K562 (cell line): Measurements from ENCODE around the gene VARS1. TPM values are rescaled to one million over a fixed set of nuclear protein-coding genes. Genes with fewer than 3 reads are reported as not detected.
A peak's percentile ranks its signal among the peaks of the same experiment; 100 is the strongest.

Experiments
- CBFA2T2 ChIP-seq: fragments of 450-650 bp; conservative IDR thresholded peaks from 2 replicates; pipeline ENCODE4 v1.6.1; 2017; ENCODE audit warnings: mild to moderate bottlenecking
- RAD51 ChIP-seq: fragments of 450-650 bp; IDR thresholded peaks from 2 replicates; pipeline ENCODE4 v1.7.1; 2016; ENCODE audit warnings: low read depth, mild to moderate bottlenecking, borderline replicate concordance
- RFX1 ChIP-seq: fragments of 450-650 bp; IDR thresholded peaks from 2 replicates; pipeline ENCODE4 v1.6.1; 2016; ENCODE audit warnings: mild to moderate bottlenecking, moderate library complexity
- STAG1 ChIP-seq: sonication (generic); formaldehyde crosslinking; IDR thresholded peaks from 2 replicates; pipeline ENCODE4 v1.5.0; 2020; ENCODE audit warnings: missing genetic modification reagents, borderline replicate concordance
- TBL1XR1 ChIP-seq, 2 experiments: IDR thresholded peaks; 2 replicates each; pipeline ENCODE4 v1.6.1; 2012; ENCODE audit warnings: improper control_type of control experiment in 2 of 2, low read length in 2 of 2, mild to moderate bottlenecking in 1 of 2
- ZNF75A ChIP-seq: fragments of 450-650 bp; formaldehyde crosslinking; IDR thresholded peaks from 2 replicates; pipeline ENCODE4 v1.4.0; 2020; ENCODE audit warnings: mild to moderate bottlenecking
- polyA plus RNA-seq, 8 experiments: library from polyadenylated mRNA; depleted of rRNA in 4 of 8; stranded (reverse) in 5 of 8; unstranded in 3 of 8; fragments of >200 nt; fragmentation: Nextera tagmentation in 2 of 8; fragmentation: Illumina TruSeq in 1 of 8; extraction: Ambion mirVana in 2 of 8; extraction: Trizol in 1 of 8; gene quantifications; 2 replicates each; pipeline versions ENCODE4 v1.2.1 to v1.2.3, GENCODE V29; 2011 to 2014; ENCODE audit warnings: inconsistent platforms in 1 of 8, missing spikeins in 1 of 8
- total RNA-seq, 7 experiments: library from RNA; depleted of rRNA in 6 of 7; stranded (reverse); fragments of >200 nt in 6 of 7; fragmentation: Illumina TruSeq in 2 of 7; extraction: Trizol in 2 of 7; gene quantifications; 2 replicates each; pipeline versions ENCODE4 v1.2.1 to v1.2.3, GENCODE V29; 2011 to 2021; ENCODE audit warnings: low replicate concordance in 1 of 7
- TF ChIP-seq, protein P1 (sequence below): fragments of 450-650 bp; IDR thresholded peaks from 2 replicates; pipeline ENCODE4 v1.6.1; 2014; ENCODE audit warnings: low read depth, mild to moderate bottlenecking, moderate library complexity, borderline replicate concordance
- TF ChIP-seq, protein P2 (sequence below): sonication (generic); formaldehyde crosslinking; IDR thresholded peaks from 2 replicates; pipeline ENCODE4 v1.8.0; 2023; ENCODE audit warnings: mild to moderate bottlenecking, missing genetic modification reagents
- TF ChIP-seq, protein P3 (sequence below): fragments of 450-650 bp; formaldehyde crosslinking; IDR thresholded peaks from 2 replicates; pipeline ENCODE4 v1.4.0; 2022; ENCODE audit warnings: missing genetic modification characterization
- TF ChIP-seq, protein P4 (sequence below), 3 experiments: IDR thresholded peaks in 2 of 3; conservative IDR thresholded peaks in 1 of 3; 2 replicates each; pipeline ENCODE4 v1.5.1; 2011 to 2012; ENCODE audit warnings: low read length in 3 of 3, mild to moderate bottlenecking in 3 of 3, control low read depth in 2 of 3, improper control_type of control experiment in 1 of 3, inconsistent platforms in 1 of 3, low read depth in 1 of 3, mixed read lengths in 1 of 3, moderate library complexity in 1 of 3; ENCODE audit not compliant: insufficient read depth in 2 of 3
- TF ChIP-seq, protein P5 (sequence below): fragments of 450-650 bp; IDR thresholded peaks from 2 replicates; pipeline ENCODE4 v1.6.1; 2016; ENCODE audit warnings: borderline replicate concordance
- TF ChIP-seq, protein P6 (sequence below): fragments of 250-450 bp; sonication (Bioruptor Pico); IDR thresholded peaks from 2 replicates; pipeline ENCODE4 v1.5.0; 2022; ENCODE audit warnings: mild to moderate bottlenecking

Gene VARS1
- total and polyA plus RNA-seq, 9 of the 15 experiments (the other 6 are each of a cell fraction or from before 2014, with no cell fraction given): 2.9 to 488 (median 130) TPM

DNA sequence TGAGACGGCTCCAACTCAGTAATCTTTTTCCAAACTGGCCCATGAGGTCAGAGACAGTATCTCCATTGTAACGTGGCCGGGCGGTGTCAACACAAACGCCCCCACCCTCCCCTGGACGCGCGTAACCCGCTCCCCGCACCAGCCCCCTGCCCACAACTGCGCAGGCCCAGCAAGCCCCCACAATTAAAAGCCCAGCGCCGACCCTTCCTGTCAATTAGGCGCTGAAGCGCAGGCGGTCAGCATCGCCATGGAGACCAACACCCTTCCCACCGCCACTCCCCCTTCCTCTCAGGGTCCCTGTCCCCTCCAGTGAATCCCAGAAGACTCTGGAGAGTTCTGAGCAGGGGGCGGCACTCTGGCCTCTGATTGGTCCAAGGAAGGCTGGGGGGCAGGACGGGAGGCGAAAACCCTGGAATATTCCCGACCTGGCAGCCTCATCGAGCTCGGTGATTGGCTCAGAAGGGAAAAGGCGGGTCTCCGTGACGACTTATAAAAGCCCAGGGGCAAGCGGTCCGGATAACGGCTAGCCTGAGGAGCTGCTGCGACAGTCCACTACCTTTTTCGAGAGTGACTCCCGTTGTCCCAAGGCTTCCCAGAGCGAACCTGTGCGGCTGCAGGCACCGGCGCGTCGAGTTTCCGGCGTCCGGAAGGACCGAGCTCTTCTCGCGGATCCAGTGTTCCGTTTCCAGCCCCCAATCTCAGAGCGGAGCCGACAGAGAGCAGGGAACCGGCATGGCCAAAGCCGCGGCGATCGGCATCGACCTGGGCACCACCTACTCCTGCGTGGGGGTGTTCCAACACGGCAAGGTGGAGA is 19.7 kb upstream of the VARS1 start, which contains the start of the genes HSPA1A and HSPA1L (continued):
- TF ChIP-seq, protein P1, sequence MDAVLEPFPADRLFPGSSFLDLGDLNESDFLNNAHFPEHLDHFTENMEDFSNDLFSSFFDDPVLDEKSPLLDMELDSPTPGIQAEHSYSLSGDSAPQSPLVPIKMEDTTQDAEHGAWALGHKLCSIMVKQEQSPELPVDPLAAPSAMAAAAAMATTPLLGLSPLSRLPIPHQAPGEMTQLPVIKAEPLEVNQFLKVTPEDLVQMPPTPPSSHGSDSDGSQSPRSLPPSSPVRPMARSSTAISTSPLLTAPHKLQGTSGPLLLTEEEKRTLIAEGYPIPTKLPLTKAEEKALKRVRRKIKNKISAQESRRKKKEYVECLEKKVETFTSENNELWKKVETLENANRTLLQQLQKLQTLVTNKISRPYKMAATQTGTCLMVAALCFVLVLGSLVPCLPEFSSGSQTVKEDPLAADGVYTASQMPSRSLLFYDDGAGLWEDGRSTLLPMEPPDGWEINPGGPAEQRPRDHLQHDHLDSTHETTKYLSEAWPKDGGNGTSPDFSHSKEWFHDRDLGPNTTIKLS: peak; percentile 77; the same call in 1 of the 2 replicates
- TF ChIP-seq RAD51: 0 out of 2 replicates have a peak, but pooled peaks have one; percentile 22
- TF ChIP-seq, protein P2, sequence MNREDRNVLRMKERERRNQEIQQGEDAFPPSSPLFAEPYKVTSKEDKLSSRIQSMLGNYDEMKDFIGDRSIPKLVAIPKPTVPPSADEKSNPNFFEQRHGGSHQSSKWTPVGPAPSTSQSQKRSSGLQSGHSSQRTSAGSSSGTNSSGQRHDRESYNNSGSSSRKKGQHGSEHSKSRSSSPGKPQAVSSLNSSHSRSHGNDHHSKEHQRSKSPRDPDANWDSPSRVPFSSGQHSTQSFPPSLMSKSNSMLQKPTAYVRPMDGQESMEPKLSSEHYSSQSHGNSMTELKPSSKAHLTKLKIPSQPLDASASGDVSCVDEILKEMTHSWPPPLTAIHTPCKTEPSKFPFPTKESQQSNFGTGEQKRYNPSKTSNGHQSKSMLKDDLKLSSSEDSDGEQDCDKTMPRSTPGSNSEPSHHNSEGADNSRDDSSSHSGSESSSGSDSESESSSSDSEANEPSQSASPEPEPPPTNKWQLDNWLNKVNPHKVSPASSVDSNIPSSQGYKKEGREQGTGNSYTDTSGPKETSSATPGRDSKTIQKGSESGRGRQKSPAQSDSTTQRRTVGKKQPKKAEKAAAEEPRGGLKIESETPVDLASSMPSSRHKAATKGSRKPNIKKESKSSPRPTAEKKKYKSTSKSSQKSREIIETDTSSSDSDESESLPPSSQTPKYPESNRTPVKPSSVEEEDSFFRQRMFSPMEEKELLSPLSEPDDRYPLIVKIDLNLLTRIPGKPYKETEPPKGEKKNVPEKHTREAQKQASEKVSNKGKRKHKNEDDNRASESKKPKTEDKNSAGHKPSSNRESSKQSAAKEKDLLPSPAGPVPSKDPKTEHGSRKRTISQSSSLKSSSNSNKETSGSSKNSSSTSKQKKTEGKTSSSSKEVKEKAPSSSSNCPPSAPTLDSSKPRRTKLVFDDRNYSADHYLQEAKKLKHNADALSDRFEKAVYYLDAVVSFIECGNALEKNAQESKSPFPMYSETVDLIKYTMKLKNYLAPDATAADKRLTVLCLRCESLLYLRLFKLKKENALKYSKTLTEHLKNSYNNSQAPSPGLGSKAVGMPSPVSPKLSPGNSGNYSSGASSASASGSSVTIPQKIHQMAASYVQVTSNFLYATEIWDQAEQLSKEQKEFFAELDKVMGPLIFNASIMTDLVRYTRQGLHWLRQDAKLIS: peak; percentile 98
- peak; percentile 49 to 91; a peak in 3 of 4 replicates for TF ChIP-seq TBL1XR1 (IDR thresholded peaks at IDR 0.05; ENCODE audit: low read length in 2 of 2)
- 0 out of 2 replicates have a peak, but pooled peaks have one; percentile 13 for TF ChIP-seq ZNF75A (CRISPR knock-in tag)
- TF ChIP-seq, protein P3, sequence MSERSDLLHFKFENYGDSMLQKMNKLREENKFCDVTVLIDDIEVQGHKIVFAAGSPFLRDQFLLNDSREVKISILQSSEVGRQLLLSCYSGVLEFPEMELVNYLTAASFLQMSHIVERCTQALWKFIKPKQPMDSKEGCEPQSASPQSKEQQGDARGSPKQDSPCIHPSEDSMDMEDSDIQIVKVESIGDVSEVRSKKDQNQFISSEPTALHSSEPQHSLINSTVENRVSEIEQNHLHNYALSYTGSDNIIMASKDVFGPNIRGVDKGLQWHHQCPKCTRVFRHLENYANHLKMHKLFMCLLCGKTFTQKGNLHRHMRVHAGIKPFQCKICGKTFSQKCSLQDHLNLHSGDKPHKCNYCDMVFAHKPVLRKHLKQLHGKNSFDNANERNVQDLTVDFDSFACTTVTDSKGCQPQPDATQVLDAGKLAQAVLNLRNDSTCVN (CRISPR knock-in tag): peak; percentile 88; the same call in 1 of the 2 replicates
- TF ChIP-seq CBFA2T2: no peak
- TF ChIP-seq, protein P4, sequence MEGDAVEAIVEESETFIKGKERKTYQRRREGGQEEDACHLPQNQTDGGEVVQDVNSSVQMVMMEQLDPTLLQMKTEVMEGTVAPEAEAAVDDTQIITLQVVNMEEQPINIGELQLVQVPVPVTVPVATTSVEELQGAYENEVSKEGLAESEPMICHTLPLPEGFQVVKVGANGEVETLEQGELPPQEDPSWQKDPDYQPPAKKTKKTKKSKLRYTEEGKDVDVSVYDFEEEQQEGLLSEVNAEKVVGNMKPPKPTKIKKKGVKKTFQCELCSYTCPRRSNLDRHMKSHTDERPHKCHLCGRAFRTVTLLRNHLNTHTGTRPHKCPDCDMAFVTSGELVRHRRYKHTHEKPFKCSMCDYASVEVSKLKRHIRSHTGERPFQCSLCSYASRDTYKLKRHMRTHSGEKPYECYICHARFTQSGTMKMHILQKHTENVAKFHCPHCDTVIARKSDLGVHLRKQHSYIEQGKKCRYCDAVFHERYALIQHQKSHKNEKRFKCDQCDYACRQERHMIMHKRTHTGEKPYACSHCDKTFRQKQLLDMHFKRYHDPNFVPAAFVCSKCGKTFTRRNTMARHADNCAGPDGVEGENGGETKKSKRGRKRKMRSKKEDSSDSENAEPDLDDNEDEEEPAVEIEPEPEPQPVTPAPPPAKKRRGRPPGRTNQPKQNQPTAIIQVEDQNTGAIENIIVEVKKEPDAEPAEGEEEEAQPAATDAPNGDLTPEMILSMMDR (IDR thresholded peaks at IDR 0.05 in 2 of 3, conservative IDR thresholded peaks at IDR 0.05 in 1 of 3; ENCODE audit: insufficient read depth in 2 of 3, low read depth in 1 of 3, low read length in 3 of 3): 0 out of 6 replicates have a peak, but pooled peaks of 1 of the 3 experiments have one; percentile 1
- TF ChIP-seq, protein P5, sequence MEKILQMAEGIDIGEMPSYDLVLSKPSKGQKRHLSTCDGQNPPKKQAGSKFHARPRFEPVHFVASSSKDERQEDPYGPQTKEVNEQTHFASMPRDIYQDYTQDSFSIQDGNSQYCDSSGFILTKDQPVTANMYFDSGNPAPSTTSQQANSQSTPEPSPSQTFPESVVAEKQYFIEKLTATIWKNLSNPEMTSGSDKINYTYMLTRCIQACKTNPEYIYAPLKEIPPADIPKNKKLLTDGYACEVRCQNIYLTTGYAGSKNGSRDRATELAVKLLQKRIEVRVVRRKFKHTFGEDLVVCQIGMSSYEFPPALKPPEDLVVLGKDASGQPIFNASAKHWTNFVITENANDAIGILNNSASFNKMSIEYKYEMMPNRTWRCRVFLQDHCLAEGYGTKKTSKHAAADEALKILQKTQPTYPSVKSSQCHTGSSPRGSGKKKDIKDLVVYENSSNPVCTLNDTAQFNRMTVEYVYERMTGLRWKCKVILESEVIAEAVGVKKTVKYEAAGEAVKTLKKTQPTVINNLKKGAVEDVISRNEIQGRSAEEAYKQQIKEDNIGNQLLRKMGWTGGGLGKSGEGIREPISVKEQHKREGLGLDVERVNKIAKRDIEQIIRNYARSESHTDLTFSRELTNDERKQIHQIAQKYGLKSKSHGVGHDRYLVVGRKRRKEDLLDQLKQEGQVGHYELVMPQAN: peak; percentile 36
- TF ChIP-seq, protein P6, sequence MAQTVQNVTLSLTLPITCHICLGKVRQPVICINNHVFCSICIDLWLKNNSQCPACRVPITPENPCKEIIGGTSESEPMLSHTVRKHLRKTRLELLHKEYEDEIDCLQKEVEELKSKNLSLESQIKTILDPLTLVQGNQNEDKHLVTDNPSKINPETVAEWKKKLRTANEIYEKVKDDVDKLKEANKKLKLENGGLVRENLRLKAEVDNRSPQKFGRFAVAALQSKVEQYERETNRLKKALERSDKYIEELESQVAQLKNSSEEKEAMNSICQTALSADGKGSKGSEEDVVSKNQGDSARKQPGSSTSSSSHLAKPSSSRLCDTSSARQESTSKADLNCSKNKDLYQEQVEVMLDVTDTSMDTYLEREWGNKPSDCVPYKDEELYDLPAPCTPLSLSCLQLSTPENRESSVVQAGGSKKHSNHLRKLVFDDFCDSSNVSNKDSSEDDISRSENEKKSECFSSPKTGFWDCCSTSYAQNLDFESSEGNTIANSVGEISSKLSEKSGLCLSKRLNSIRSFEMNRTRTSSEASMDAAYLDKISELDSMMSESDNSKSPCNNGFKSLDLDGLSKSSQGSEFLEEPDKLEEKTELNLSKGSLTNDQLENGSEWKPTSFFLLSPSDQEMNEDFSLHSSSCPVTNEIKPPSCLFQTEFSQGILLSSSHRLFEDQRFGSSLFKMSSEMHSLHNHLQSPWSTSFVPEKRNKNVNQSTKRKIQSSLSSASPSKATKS (CRISPR knock-in tag): peak; percentile 43; the same call in 1 of the 2 replicates
- no peak for TF ChIP-seq RFX1
- TF ChIP-seq STAG1 (CRISPR knock-in tag): no peak
